HCT116 (cell line): ENCODE measurements around the gene UBA5. TPM values are rescaled to one million over a fixed set of nuclear protein-coding genes. Genes with fewer than 3 reads are reported as not detected.

ENCODE experiments used
- ATAC-seq: fragments of 200-7000 bp; cut with Tn5 transposase; 2 replicates; pipeline ENCODE4 v1.9.1; 2020; ENCODE audit warnings: mild to moderate bottlenecking, moderate library complexity
- BruUV-seq: library from RNA; stranded (reverse); fragments of 400-500 nt; replicated peaks from 2 replicates; lab custom pipeline; 2021; lab: Mats Ljungman, UMichigan
- CTCF ChIA-PET: fragments of 300-600 bp; sonication (Branson Sonifier 250); formaldehyde crosslinking; loops from one replicate; lab custom pipeline; 2021; ENCODE audit warnings: antibody characterized with exemption; lab: Charles Lee
- POLR2A ChIA-PET: fragments of 300-600, 350-600 bp; sonication (Branson Sonifier 250); formaldehyde crosslinking; loops from one replicate; lab custom pipeline; 2021; ENCODE audit warnings: antibody characterized with exemption; lab: Charles Lee
- RAD21 ChIA-PET, 2 experiments: fragments of 300-600 bp; sonication (Branson Sonifier 250); formaldehyde crosslinking; loops; one replicate each; lab custom pipeline; 2023; ENCODE audit warnings: low total read pairs in 2 of 2; ENCODE audit not compliant: uncharacterized antibody in 2 of 2, unreplicated experiment in 2 of 2, low non-redundant PET in 1 of 2; lab: Charles Lee
- DNase-seq: peaks from one replicate; pipeline ENCODE4 v3.0.0-alpha.2; 2010; ENCODE audit warnings: low read depth, low spot score
- H2AFZ ChIP-seq: fragments of 200-600 bp; shearing (Covaris generic), sonication (generic); 2 replicates; pipeline ENCODE4 v1.6.1; 2017; ENCODE audit warnings: low read depth, mixed run types, mixed read lengths, antibody characterized with exemption, low read length; ENCODE audit not compliant: poor library complexity, severe bottlenecking
- H3K27ac ChIP-seq: 2 replicates; pipeline ENCODE4 v1.5.1; 2012; ENCODE audit warnings: low read depth, low read length
- H3K27me3 ChIP-seq: fragments of 200-600 bp; sonication (generic); 2 replicates; pipeline ENCODE4 v1.6.1; 2016; ENCODE audit warnings: mixed run types, low read length, mixed read lengths; ENCODE audit not compliant: insufficient read depth
- H3K36me3 ChIP-seq, 2 experiments: fragments of 200-500 bp in 1 of 2; fragments of 200-600 bp in 1 of 2; sonication (Bioruptor generic) in 1 of 2; sonication (generic) in 1 of 2; 2 replicates each; pipeline versions ENCODE4 v1.5.1 to v1.6.1; 2014 to 2016; ENCODE audit warnings: low read length in 2 of 2, inconsistent platforms in 1 of 2, mixed read lengths in 1 of 2, mixed run types in 1 of 2; ENCODE audit not compliant: insufficient read depth in 2 of 2, control insufficient read depth in 1 of 2
- H3K4me1 ChIP-seq, 2 experiments: fragments of 200-600 bp in 1 of 2; sonication (generic) in 1 of 2; 2 replicates each; pipeline versions ENCODE4 v1.5.1 to v1.6.1; 2012 to 2017; ENCODE audit warnings: low read length in 2 of 2, inconsistent platforms in 1 of 2, mild to moderate bottlenecking in 1 of 2, mixed read lengths in 1 of 2, mixed run types in 1 of 2, moderate library complexity in 1 of 2; ENCODE audit not compliant: insufficient read depth in 2 of 2, control insufficient read depth in 1 of 2
- H3K4me2 ChIP-seq: fragments of 200-600 bp; sonication (generic); 2 replicates; pipeline ENCODE4 v1.6.1; 2017; ENCODE audit warnings: mixed run types, low read length, mixed read lengths
- H3K4me3 ChIP-seq, 2 experiments: fragments of 200-600 bp in 1 of 2; sonication (generic) in 1 of 2; replicated peaks in 1 of 2; 2 replicates each; pipeline ENCODE4 v1.5.1; 2011 to 2016; ENCODE audit warnings: low read length in 2 of 2, control low read depth in 1 of 2, low read depth in 1 of 2, mild to moderate bottlenecking in 1 of 2, mixed read lengths in 1 of 2, mixed run types in 1 of 2
- H3K79me2 ChIP-seq: fragments of 200-600 bp; sonication (generic); 2 replicates; pipeline ENCODE4 v1.6.1; 2017; ENCODE audit warnings: mild to moderate bottlenecking, mixed run types, low read length, moderate library complexity, mixed read lengths; ENCODE audit not compliant: insufficient read depth
- H3K9ac ChIP-seq: fragments of 200-600 bp; sonication (generic); 2 replicates; pipeline ENCODE4 v1.6.1; 2016; ENCODE audit warnings: low read length, mixed read lengths
- H3K9me2 ChIP-seq: fragments of 200-600 bp; sonication (generic), shearing (Covaris generic); 2 replicates; pipeline ENCODE4 v1.6.1; 2017; ENCODE audit warnings: mixed run types, mild to moderate bottlenecking, moderate library complexity; ENCODE audit not compliant: insufficient read depth
- H3K9me3 ChIP-seq, 2 experiments: fragments of 200-500 bp in 1 of 2; fragments of 200-600 bp in 1 of 2; sonication (Bioruptor generic) in 1 of 2; sonication (generic) in 1 of 2; 2 replicates each; pipeline ENCODE4 v1.6.1; 2014 to 2017; ENCODE audit warnings: low read length in 2 of 2, mixed read lengths in 2 of 2, inconsistent platforms in 1 of 2, low read depth in 1 of 2, mild to moderate bottlenecking in 1 of 2, mixed run types in 1 of 2, moderate library complexity in 1 of 2; ENCODE audit not compliant: control insufficient read depth in 1 of 2, insufficient read depth in 1 of 2
- H4K20me1 ChIP-seq: fragments of 200-600 bp; sonication (generic), shearing (Covaris generic); 2 replicates; pipeline ENCODE4 v1.6.1; 2017; ENCODE audit warnings: mixed run types, mild to moderate bottlenecking, moderate library complexity; ENCODE audit not compliant: insufficient read depth
- CBX3 ChIP-seq: IDR thresholded peaks from 2 replicates; pipeline ENCODE4 v1.6.1; 2012; ENCODE audit warnings: low read depth
- CEBPB ChIP-seq: IDR thresholded peaks from 2 replicates; pipeline ENCODE4 v1.6.1; 2012; ENCODE audit warnings: low read depth
- EGR1 ChIP-seq: IDR thresholded peaks from 2 replicates; pipeline ENCODE4 v1.6.1; 2012; ENCODE audit warnings: low read depth
- ELF1 ChIP-seq: IDR thresholded peaks from 2 replicates; pipeline ENCODE4 v1.6.1; 2012; ENCODE audit warnings: low read depth, borderline replicate concordance
- EZH2 ChIP-seq: fragments of 200-600 bp; sonication (generic); IDR thresholded peaks from 2 replicates; pipeline ENCODE4 v1.6.1; 2017; ENCODE audit warnings: antibody characterized with exemption, mixed run types
- EZH2phosphoT487 ChIP-seq: fragments of 200-600 bp; IDR thresholded peaks from 2 replicates; pipeline ENCODE4 v1.6.1; 2018; ENCODE audit warnings: antibody characterized with exemption, borderline replicate concordance
- FOSL1 ChIP-seq: IDR thresholded peaks from 2 replicates; pipeline ENCODE4 v1.6.1; 2012; ENCODE audit warnings: low read depth
- JUND ChIP-seq: IDR thresholded peaks from 2 replicates; pipeline ENCODE4 v1.6.1; 2012
- MAX ChIP-seq: IDR thresholded peaks from 2 replicates; pipeline ENCODE4 v1.6.1; 2012
- POLR2A ChIP-seq: IDR thresholded peaks from 2 replicates; pipeline ENCODE4 v1.7.0; 2011; ENCODE audit warnings: borderline replicate concordance; ENCODE audit not compliant: insufficient read depth, insufficient read length; ENCODE audit errors: extremely low read depth
- RAD21 ChIP-seq: IDR thresholded peaks from 2 replicates; pipeline ENCODE4 v1.6.1; 2012; ENCODE audit warnings: low read depth, mild to moderate bottlenecking
- REST ChIP-seq: IDR thresholded peaks from 2 replicates; pipeline ENCODE4 v1.6.1; 2012; ENCODE audit warnings: low read depth
- SIN3A ChIP-seq: IDR thresholded peaks from 2 replicates; pipeline ENCODE4 v1.6.1; 2012; ENCODE audit warnings: low read depth
- SP1 ChIP-seq: IDR thresholded peaks from 2 replicates; pipeline ENCODE4 v1.6.1; 2012; ENCODE audit warnings: low read depth
- SRF ChIP-seq: IDR thresholded peaks from 2 replicates; pipeline ENCODE4 v1.6.1; 2012; ENCODE audit warnings: low read depth
- TCF7L2 ChIP-seq: IDR thresholded peaks from 2 replicates; pipeline ENCODE4 v1.7.0; 2011; ENCODE audit warnings: borderline replicate concordance, inconsistent platforms; ENCODE audit not compliant: insufficient read depth, insufficient read length; ENCODE audit errors: extremely low read depth
- ZBTB33 ChIP-seq: IDR thresholded peaks from 2 replicates; pipeline ENCODE4 v1.6.1; 2011; ENCODE audit warnings: mild to moderate bottlenecking, low read length, moderate library complexity; ENCODE audit not compliant: insufficient replicate concordance; ENCODE audit errors: extremely low read depth
- ZFX ChIP-seq: fragments of 450-650 bp; IDR thresholded peaks from 2 replicates; pipeline ENCODE4 v1.6.1; 2017
- ZNF274 ChIP-seq: fragments of 200-500 bp; sonication (Bioruptor generic); IDR thresholded peaks from 2 replicates; pipeline ENCODE4 v1.6.1; 2014; ENCODE audit warnings: mild to moderate bottlenecking, low read depth, low read length, inconsistent platforms
- intact Hi-C: fragments of 100-400 bp; cut with micrococcal nuclease; formaldehyde crosslinking; loops from 2 replicates; pipeline ENCODE4 v1.10.0; 2022
- total RNA-seq: library from RNA; stranded (reverse); gene quantifications from one replicate; pipeline ENCODE4 v1.2.1, GENCODE V29; 2021; ENCODE audit not compliant: unreplicated experiment

The UBA5 gene
- total RNA-seq, 1 experiment from 2014 or later, result 43.7 TPM

GRCh38 chr3:132682201-132682600 is 22.1 kb downstream of the UBA5 start:
- H3K36me3 ChIP-seq, result peaks cover 7 to 9% of the 10 kb centered on the region in 2 experiments; a peak in 1 of 4 replicates
- H4K20me1 ChIP-seq, result no peaks in the 10 kb centered on the region
- H3K9me2 ChIP-seq, result no peaks in the 10 kb centered on the region
- H3K27me3 ChIP-seq, result no peaks in the 10 kb centered on the region
- no peak overlapping the region for H3K9ac ChIP-seq
- H2AFZ ChIP-seq, result no peak overlapping the region
- BruUV-seq, result no TSS peak
- intact Hi-C loops, result no loop called here
- TF ChIP-seq SRF (no peak), MAX (no peak), REST (no peak), SP1 (no peak), FOSL1 (no peak), RAD21 (no peak), JUND (no peak), CEBPB (no peak), CBX3 (no peak), SIN3A (no peak), TCF7L2 (no peak), EGR1 (no peak), ZFX (no peak), ZBTB33 (no peak), EZH2 (no peak), POLR2A (no peak), EZH2phosphoT487 (no peak), ZNF274 (no peak), ELF1 (no peak)
- TF ChIP-seq, all 23 proteins: peak for 0
- no peaks in the 10 kb centered on the region for H3K79me2 ChIP-seq
- ChIA-PET POLR2A (no interaction called here), RAD21 (no interaction called here), CTCF (no interaction called here)
- no peaks in the 10 kb centered on the region for H3K4me1 ChIP-seq
- H3K9me3 ChIP-seq, result no peaks in the 10 kb centered on the region
- H3K4me2 ChIP-seq, result no peak overlapping the region
- no peak overlapping the region for H3K27ac ChIP-seq
- no peak overlapping the region for H3K4me3 ChIP-seq
- DNase-seq (no peak), ATAC-seq (no peak)
